Panc1 (cell line): ENCODE measurements around the gene BICRA.

Source experiments
- CTCF ChIP-seq: fragments of 450-650 bp; IDR thresholded peaks from 2 replicates; pipeline ENCODE4 v1.5.1; 2017; ENCODE audit warnings: mild to moderate bottlenecking
- REST ChIP-seq, 2 experiments: IDR thresholded peaks; 2 replicates each; pipeline ENCODE4 v1.6.1; 2011 to 2012; ENCODE audit warnings: low read depth in 2 of 2, control low read depth in 1 of 2, low read length in 1 of 2, mild to moderate bottlenecking in 1 of 2, moderate library complexity in 1 of 2; ENCODE audit not compliant: insufficient read depth in 1 of 2

- TF ChIP-seq CTCF: no peak
- no peak for TF ChIP-seq REST (IDR thresholded peaks at IDR 0.05; ENCODE audit: insufficient read depth in 1 of 2, low read depth in 2 of 2, low read length in 1 of 2)
Observed at GRCh38 chr19:47693489-47693888, 84.6 kb downstream of the BICRA start.
